ENCODE measurements around the gene TJP3. TPM values are rescaled to one million over a fixed set of nuclear protein-coding genes. Genes with fewer than 3 reads are reported as not detected.
"Not testable (repeated sequence)": the region's sequence is repeated elsewhere in the genome, so short reads cannot be mapped to it uniquely, and the experiment has no call there.

Gene TJP3
- total and polyA plus RNA-seq, 3 experiments from 2014 or later: 1.5 to 16.2 (median 1.7) TPM

DNA sequence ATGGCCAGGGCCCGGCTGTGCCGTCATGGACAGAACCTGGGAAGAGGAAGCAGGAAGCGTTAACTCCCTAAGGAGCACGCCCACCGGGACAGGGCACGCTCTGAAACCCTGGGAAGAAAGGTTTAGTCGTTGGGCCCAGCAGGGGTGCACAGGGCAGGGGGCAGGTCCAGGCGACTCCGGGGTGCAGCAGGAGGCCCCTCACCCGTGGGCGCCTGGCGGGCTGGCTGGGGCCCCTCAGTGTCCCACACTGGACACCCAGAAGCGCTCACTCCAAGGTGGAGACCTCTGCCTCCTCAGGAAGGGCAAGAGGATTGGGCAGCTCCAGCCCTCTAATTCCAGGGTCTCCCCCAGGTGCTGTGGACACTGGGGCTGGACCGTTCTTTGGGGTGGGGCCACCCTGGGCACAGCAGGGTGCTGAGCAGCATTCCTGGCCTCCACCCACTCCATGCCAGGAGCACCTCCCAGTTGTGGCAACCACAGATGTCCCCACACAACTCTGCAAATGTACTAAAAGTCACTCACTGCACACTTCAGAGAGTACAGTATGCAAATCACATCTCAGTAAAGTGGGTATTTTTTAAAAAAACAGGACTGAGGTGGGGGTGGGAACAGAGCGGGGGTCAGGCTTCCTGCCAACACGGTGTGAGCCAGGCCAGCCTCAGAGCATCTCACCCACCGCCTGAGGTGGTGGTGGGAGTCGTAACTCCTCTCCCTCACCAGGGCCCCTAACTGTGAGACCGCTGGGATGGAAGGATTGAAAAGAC is 43.1 kb upstream of the TJP3 start:
- Mint-ChIP-seq H3K27ac (no peak overlapping the region), H3K9me3 (no peaks in the 10 kb centered on the region), H3K4me1 (peaks cover 0 to 21% (median 2%) of the 10 kb centered on the region in 3 donors), H3K4me3 (no peak overlapping the region), H3K27me3 (no peaks in the 10 kb centered on the region), H3K36me3 (peaks cover 0 to 38% (median 2%) of the 10 kb centered on the region in 3 donors)
- no peaks in the 10 kb centered on the region for H3K27me3 ChIP-seq (ENCODE audit: insufficient read depth, low read length, poor library complexity, severe bottlenecking)
- no peak overlapping the region for H3K27ac ChIP-seq (ENCODE audit: low read depth, low read length)
- H3K4me3 ChIP-seq (ENCODE audit: low read length): no peak overlapping the region
- ChIA-PET CTCF (interaction anchor here (0.6 to 3.7 kb wide), 10 partner anchors 8 to 109 kb away, joined by 3 to 22 read pairs (median 5); partner anchors contain the start of genes PIP5K1C and TJP3), POLR2A (interaction anchor here (0.6 kb wide), 1 partner anchor 25 kb away, joined by 3 read pairs; no protein-coding TSS in a partner anchor)
- no peak for DNase-seq
- no peaks in the 10 kb centered on the region for H3K36me3 ChIP-seq (ENCODE audit: insufficient read depth, low read length)
- no peaks in the 10 kb centered on the region for H3K9me3 ChIP-seq (ENCODE audit: low read length)
- H3K4me1 ChIP-seq (ENCODE audit: insufficient read depth, low read length): no peaks in the 10 kb centered on the region

DNA sequence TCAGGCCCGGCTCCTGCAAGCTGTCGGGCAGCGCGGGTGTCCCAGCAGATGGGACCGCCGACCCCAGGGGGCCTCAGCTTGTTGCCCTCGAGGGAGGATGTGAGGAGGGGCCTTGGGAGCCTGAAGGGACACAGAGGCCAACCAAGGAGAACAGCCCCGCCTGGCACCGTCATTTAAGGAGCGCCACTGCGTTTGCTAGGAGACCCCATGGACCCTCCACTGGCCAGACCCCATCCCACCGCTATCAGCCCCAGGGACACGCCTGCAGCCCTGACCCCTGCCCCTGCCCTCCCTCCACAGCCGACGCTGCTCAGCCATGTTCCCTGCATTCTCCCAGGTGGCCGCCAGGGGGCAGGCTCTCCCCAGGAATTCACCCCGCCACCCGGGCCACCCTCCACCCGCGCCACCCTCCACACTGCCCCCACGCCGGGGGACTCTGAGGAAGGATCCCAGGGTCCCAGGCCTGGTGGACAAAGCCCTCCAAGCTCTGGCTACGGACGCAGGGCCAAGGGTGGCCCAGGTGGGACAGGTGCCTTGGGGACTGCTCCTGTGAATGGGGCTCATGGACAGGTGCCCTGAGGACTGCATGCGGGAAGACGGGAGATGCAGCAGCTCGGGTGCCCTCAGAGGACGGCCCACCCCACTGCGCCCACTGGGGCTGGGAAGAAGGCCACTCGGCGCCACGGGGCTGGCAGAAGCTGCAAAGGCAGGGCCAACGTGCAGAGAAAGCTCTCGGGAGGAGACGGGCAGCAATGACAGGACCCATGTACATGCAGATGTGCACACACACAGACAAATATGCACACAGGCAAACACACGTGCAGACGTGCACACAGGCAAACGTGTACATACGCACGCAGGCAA is 42.3 kb upstream of the TJP3 start:
- peak; percentile 67 to 82 (median 70) for DNase-seq
- H3K9me3 ChIP-seq (ENCODE audit: low read length): no peaks in the 10 kb centered on the region
- Mint-ChIP-seq H3K4me3 (no peak overlapping the region), H3K27me3 (no peaks in the 10 kb centered on the region), H3K4me1 (peaks cover 0 to 30% (median 4%) of the 10 kb centered on the region in 3 donors), H3K9me3 (no peaks in the 10 kb centered on the region), H3K27ac (no peak overlapping the region), H3K36me3 (peaks cover 0 to 32% (median 2%) of the 10 kb centered on the region in 3 donors)
- peaks cover 7% of the 10 kb centered on the region for H3K4me1 ChIP-seq (ENCODE audit: insufficient read depth, low read length)
- CTCF ChIA-PET: interaction anchor here (0.6 to 3.7 kb wide), 11 partner anchors 9 to 156 kb away, joined by 3 to 22 read pairs (median 4); partner anchors contain the start of genes PIP5K1C and TJP3
- no peaks in the 10 kb centered on the region for H3K36me3 ChIP-seq (ENCODE audit: insufficient read depth, low read length)
- no peaks in the 10 kb centered on the region for H3K27me3 ChIP-seq (ENCODE audit: insufficient read depth, low read length, poor library complexity, severe bottlenecking)
- POLR2A ChIA-PET: interaction anchor here (0.6 to 1.0 kb wide), 2 partner anchors 25 to 37 kb away, joined by 3 read pairs; no protein-coding TSS in a partner anchor
- H3K4me3 ChIP-seq (ENCODE audit: low read length): no peak overlapping the region
- no peak overlapping the region for H3K27ac ChIP-seq (ENCODE audit: low read depth, low read length)

DNA sequence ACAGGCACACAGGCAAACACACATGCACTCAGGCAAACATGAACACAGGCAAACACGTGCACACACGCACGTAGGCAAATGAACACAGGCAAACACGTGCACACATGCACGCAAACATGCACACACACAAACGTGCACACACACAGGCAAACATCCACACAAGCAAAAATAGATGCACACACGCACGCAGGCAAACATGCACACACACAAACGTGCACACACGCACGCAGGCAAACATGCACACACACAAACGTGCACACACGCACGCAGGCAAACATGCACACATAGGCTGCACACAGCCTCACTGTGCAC is 41.7 kb upstream of the TJP3 start:
- H3K27me3 ChIP-seq (ENCODE audit: insufficient read depth, low read length, poor library complexity, severe bottlenecking); H3K36me3 ChIP-seq (ENCODE audit: insufficient read depth, low read length); H3K4me3 ChIP-seq (ENCODE audit: low read length); H3K27ac ChIP-seq (ENCODE audit: low read depth, low read length); H3K27me3 Mint-ChIP-seq; H3K9me3 ChIP-seq (ENCODE audit: low read length); H3K4me3 Mint-ChIP-seq; DNase-seq; H3K9me3 Mint-ChIP-seq: not testable (repeated sequence)
- Mint-ChIP-seq H3K4me1 (peaks cover 1 to 36% (median 6%) of the 10 kb centered on the region in 3 donors), H3K27ac (peak overlapping the region in 1 of 8 donors; percentile 58), H3K36me3 (peaks cover 0 to 26% (median 2%) of the 10 kb centered on the region in 3 donors)
- POLR2A ChIA-PET: interaction anchor here (1.0 kb wide), 1 partner anchor 36 kb away, joined by 3 read pairs; no protein-coding TSS in a partner anchor
- CTCF ChIA-PET: interaction anchor here (1.1 to 3.7 kb wide), 8 partner anchors 22 to 156 kb away, joined by 3 to 22 read pairs (median 6); partner anchors contain the start of genes PIP5K1C and TJP3
- peaks cover 13% of the 10 kb centered on the region for H3K4me1 ChIP-seq (ENCODE audit: insufficient read depth, low read length)

GRCh38 chr19:3667037-3667638 is 41.0 kb upstream of the TJP3 start:
- H3K27me3 Mint-ChIP-seq: no peaks in the 10 kb centered on the region
- H3K27ac Mint-ChIP-seq: no peak overlapping the region
- POLR2A ChIA-PET: interaction anchor here (1.0 kb wide), 1 partner anchor 36 kb away, joined by 3 read pairs; no protein-coding TSS in a partner anchor

DNA sequence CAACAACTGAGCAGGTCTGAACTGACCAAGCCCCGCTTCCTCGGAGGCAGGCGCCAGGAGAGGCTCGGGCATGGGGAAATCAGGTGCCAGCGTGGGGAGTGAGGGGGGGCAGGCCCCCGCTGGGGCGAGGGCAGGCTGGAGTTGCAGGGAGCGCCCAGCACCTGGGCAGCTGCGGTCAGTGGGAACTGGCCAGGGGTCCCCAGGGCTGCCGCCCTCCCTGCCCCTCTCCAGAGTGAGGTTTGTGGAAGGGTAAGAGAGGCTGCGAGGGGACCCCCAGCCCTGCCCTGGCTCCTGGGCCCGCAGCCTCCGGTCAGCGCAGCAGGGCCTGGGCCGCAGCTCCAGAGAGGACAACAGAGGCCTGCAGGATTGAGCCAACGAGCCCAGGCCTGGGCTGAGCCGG is 40.4 kb upstream of the TJP3 start:
- Histone ChIP-seq H3K4me3 (ENCODE audit: low read length) (no peak overlapping the region), H3K27me3 (ENCODE audit: insufficient read depth, low read length, poor library complexity, severe bottlenecking) (no peaks in the 10 kb centered on the region), H3K4me1 (ENCODE audit: insufficient read depth, low read length) (peaks cover 22% of the 10 kb centered on the region), H3K36me3 (ENCODE audit: insufficient read depth, low read length) (no peaks in the 10 kb centered on the region), H3K9me3 (ENCODE audit: low read length) (no peaks in the 10 kb centered on the region), H3K27ac (ENCODE audit: low read depth, low read length) (no peak overlapping the region)
- Mint-ChIP-seq H3K27me3 (no peaks in the 10 kb centered on the region), H3K4me3 (no peak overlapping the region), H3K36me3 (peaks cover 0 to 21% (median 2%) of the 10 kb centered on the region in 3 donors), H3K27ac (no peak overlapping the region), H3K4me1 (peaks cover 8 to 47% (median 10%) of the 10 kb centered on the region in 3 donors), H3K9me3 (no peaks in the 10 kb centered on the region)
- POLR2A ChIA-PET: no interaction called here
- CTCF ChIA-PET: interaction anchor here (1.7 to 3.7 kb wide), 3 partner anchors 23 to 51 kb away, joined by 4 to 22 read pairs (median 15); partner anchors contain the start of gene TJP3
- DNase-seq: no peak

More at GRCh38 chr19:3667037-3667638, 41.0 kb upstream of the TJP3 start:
- Histone ChIP-seq H3K4me3 (ENCODE audit: low read length) (no peak overlapping the region), H3K9me3 (ENCODE audit: low read length) (no peaks in the 10 kb centered on the region), H3K4me1 (ENCODE audit: insufficient read depth, low read length) (peaks cover 19% of the 10 kb centered on the region), H3K27me3 (ENCODE audit: insufficient read depth, low read length, poor library complexity, severe bottlenecking) (no peaks in the 10 kb centered on the region), H3K36me3 (ENCODE audit: insufficient read depth, low read length) (no peaks in the 10 kb centered on the region), H3K27ac (ENCODE audit: low read depth, low read length) (no peak overlapping the region)
- CTCF ChIA-PET: interaction anchor here (1.1 to 3.7 kb wide), 5 partner anchors 24 to 155 kb away, joined by 4 to 22 read pairs (median 10); partner anchors contain the start of genes PIP5K1C and TJP3
- peaks cover 8 to 42% (median 8%) of the 10 kb centered on the region in 3 donors for H3K4me1 Mint-ChIP-seq
- no peak overlapping the region for H3K4me3 Mint-ChIP-seq
- no peak for DNase-seq
- peaks cover 0 to 22% (median 2%) of the 10 kb centered on the region in 3 donors for H3K36me3 Mint-ChIP-seq
- H3K9me3 Mint-ChIP-seq: no peaks in the 10 kb centered on the region

GRCh38 chr19:3668331-3669081 is 39.7 kb upstream of the TJP3 start:
- Mint-ChIP-seq H3K36me3 (peaks cover 0 to 15% (median 0%) of the 10 kb centered on the region in 3 donors), H3K27ac (peak overlapping the region in 1 of 8 donors; percentile 6), H3K27me3 (no peaks in the 10 kb centered on the region), H3K4me1 (peaks cover 8 to 50% (median 13%) of the 10 kb centered on the region in 3 donors), H3K4me3 (peak overlapping the region in 1 of 7 donors; percentile 78), H3K9me3 (no peaks in the 10 kb centered on the region)
- Histone ChIP-seq H3K4me3 (ENCODE audit: low read length) (no peak overlapping the region), H3K27me3 (ENCODE audit: insufficient read depth, low read length, poor library complexity, severe bottlenecking) (no peaks in the 10 kb centered on the region), H3K36me3 (ENCODE audit: insufficient read depth, low read length) (no peaks in the 10 kb centered on the region), H3K27ac (ENCODE audit: low read depth, low read length) (no peak overlapping the region), H3K9me3 (ENCODE audit: low read length) (no peaks in the 10 kb centered on the region), H3K4me1 (ENCODE audit: insufficient read depth, low read length) (peaks cover 22% of the 10 kb centered on the region)
- POLR2A ChIA-PET: no interaction called here
- no peak for DNase-seq
- CTCF ChIA-PET: interaction anchor here (1.7 to 3.7 kb wide), 2 partner anchors 39 to 50 kb away, joined by 4 to 22 read pairs; partner anchors contain the start of gene TJP3
